Measurements from ENCODE around the gene FAM43B. TPM values are rescaled to one million over a fixed set of nuclear protein-coding genes. Genes with fewer than 3 reads are reported as not detected.

The FAM43B gene
- total and polyA plus RNA-seq, 9 donors, result 0.04 to 1.1 (median 0.41) TPM; not detected in 3

DNA sequence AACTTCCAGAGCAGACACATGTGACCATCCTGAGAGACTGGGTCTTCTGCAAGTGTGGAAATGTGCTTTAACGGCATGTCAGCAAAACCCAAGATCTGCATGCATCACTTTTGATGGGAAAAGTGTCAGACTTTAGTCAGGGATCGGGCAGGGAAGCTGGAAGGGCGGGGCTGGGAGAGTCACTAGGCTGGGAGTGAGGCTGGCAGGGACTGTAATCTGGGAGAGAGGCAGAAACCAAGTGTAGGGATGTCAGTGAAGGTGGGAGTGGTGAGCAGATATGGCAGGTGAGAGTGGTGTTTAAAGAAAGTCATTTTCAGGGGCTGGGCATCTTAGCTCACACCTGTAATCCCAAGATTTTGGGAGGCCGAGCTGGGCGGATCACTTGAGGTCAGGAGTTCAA lies 47.8 kb downstream of the FAM43B start:
- no peak for DNase-seq
- no peaks in the 10 kb centered on the region for H3K4me1 ChIP-seq (ENCODE audit: insufficient read depth)
- TF ChIP-seq, protein P1, sequence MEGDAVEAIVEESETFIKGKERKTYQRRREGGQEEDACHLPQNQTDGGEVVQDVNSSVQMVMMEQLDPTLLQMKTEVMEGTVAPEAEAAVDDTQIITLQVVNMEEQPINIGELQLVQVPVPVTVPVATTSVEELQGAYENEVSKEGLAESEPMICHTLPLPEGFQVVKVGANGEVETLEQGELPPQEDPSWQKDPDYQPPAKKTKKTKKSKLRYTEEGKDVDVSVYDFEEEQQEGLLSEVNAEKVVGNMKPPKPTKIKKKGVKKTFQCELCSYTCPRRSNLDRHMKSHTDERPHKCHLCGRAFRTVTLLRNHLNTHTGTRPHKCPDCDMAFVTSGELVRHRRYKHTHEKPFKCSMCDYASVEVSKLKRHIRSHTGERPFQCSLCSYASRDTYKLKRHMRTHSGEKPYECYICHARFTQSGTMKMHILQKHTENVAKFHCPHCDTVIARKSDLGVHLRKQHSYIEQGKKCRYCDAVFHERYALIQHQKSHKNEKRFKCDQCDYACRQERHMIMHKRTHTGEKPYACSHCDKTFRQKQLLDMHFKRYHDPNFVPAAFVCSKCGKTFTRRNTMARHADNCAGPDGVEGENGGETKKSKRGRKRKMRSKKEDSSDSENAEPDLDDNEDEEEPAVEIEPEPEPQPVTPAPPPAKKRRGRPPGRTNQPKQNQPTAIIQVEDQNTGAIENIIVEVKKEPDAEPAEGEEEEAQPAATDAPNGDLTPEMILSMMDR (IDR thresholded peaks at IDR 0.05), result no peak
- TF ChIP-seq EP300 (IDR thresholded peaks at IDR 0.05) (no peak), POLR2A (IDR thresholded peaks at IDR 0.05) (no peak)
- no peaks in the 10 kb centered on the region for H3K36me3 ChIP-seq
- intact Hi-C loops (cut with DNase I), result no loop called here
- no peak overlapping the region for H3K27ac ChIP-seq
- H3K9me3 ChIP-seq, result no peaks in the 10 kb centered on the region
- WGBS, 3 donors, result 78 to 86% (median 85%) methylated on average over 5 of the region's 5 CpGs
- no peaks in the 10 kb centered on the region for H3K27me3 ChIP-seq
- no peak overlapping the region for H3K4me3 ChIP-seq

DNA sequence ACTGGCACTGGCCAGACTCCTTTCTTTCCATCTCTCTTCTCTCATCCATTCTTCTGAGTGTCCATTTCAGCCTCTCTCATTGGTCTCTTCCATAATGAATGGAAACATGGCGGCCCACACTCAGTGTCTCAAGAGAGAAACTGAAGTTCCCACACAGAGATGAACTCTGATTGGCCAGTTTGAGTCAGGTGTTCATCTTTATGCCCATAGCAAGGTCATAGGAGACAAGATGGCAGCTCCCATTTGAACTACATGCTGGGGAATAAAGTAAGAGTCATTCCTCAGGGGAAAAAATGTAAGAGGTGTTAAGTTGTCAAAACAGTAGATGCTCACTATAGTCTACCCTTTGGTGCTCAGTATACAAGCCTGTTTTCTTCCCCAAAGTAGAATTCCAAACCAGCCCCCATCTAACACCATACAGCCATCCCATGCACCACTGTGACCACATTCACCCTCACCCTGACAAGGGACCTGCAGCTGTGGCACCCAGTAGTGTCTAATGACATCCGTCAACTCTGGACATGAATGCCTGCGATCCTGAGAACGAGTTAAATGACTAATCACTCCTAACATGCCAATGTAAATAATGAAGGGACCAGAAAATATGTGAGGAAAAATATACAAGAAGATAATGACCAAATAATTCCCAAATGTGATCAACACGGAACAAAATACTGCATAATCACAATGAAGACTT lies 48.9 kb downstream of the FAM43B start:
- TF ChIP-seq EP300 (IDR thresholded peaks at IDR 0.05) (no peak), POLR2A (IDR thresholded peaks at IDR 0.05) (no peak)
- TF ChIP-seq, protein P1 (IDR thresholded peaks at IDR 0.05), result no peak
- H3K4me1 ChIP-seq (ENCODE audit: insufficient read depth), result no peaks in the 10 kb centered on the region
- no peaks in the 10 kb centered on the region for H3K36me3 ChIP-seq
- intact Hi-C loops (cut with DNase I), result no loop called here
- no peak overlapping the region for H3K4me3 ChIP-seq
- WGBS, 3 donors, result 65 to 82% (median 72%) methylated on average over 5 of the region's 5 CpGs
- no peak overlapping the region for H3K27ac ChIP-seq
- no peaks in the 10 kb centered on the region for H3K27me3 ChIP-seq
- H3K9me3 ChIP-seq, result no peaks in the 10 kb centered on the region
- no peak for DNase-seq

DNA sequence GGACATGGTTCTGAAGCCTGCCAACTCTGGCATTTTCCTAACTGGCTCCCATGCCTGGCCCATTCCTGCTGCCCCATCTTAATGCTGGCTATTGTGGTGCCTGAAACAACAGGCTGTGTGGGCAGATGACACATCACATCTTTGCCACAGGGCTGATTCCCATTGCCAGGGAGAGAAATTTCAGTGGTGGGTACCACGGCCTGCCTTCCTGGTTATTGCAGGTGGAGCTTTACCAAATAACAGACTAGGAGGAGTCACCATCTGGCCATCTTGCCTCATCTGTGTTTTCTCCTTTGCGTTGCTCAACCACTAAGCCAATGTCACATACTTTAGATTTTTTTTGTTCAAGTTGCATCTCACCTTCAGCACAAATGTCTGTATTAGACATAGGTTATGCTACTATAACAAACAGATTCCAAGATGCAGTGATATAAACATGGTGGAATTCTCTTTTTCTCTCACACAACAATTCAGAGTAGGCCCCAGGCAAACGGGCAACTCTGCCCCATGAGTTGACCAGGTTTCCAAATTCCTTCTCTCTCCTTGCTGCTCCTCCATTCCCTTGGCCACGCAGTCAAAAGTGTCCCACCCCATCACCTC lies 50.6 kb downstream of the FAM43B start:
- intact Hi-C loops (cut with DNase I), result no loop called here
- Histone ChIP-seq H3K36me3 (no peaks in the 10 kb centered on the region), H3K4me3 (no peak overlapping the region), H3K27ac (no peak overlapping the region), H3K9me3 (no peaks in the 10 kb centered on the region), H3K4me1 (ENCODE audit: insufficient read depth) (no peaks in the 10 kb centered on the region), H3K27me3 (no peaks in the 10 kb centered on the region)
- TF ChIP-seq EP300 (IDR thresholded peaks at IDR 0.05), result no peak
- no peak for TF ChIP-seq POLR2A (IDR thresholded peaks at IDR 0.05)
- TF ChIP-seq, protein P1 (IDR thresholded peaks at IDR 0.05), result no peak
- DNase-seq, result no peak
- WGBS, 3 donors, result 90 to 94% (median 91%) methylated on average over 4 of the region's 4 CpGs

DNA sequence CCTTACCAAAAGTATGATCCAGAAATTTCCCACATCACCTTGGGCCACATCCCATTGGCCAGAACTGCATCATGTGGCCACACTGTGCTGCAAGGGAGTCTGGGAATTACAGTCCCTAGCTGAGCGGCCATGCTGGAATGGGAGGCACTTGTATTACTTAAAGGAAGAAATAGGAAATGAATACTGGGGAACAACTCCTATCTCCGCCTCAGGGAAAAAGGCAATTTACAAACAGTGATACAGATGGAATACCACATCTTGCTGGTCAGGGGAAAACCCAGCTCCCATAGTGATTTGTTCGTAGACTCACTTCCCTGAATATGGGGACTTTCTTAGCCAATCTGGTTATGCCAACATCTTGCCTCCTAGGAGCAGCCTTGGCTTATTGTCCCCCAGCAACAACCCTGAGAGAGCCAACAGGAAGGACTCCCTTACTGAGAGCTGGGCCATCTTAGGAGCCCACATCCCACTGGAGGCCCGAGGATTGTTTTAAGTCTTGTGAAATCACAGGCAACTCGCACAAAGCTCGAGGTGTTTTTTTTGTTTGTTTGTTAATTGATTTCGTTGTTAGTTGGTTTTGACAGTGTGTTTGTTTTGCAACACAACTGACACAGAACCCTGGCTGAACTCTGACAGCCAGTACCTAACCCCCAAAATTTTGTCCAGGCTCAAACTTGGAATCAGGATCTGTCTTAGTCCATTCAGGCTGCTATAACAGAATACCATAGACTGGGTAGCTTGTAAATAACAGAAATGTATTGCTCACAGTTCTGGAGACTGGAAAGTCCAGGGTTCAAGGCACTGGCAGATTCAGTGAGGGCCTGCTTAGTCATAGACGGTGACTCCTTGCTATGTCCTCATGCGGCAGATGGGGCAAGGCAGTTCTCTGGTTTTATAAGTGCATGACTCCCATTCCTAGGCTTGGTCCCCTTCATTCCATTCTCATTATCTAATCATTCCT lies 51.4 kb downstream of the FAM43B start:
- Histone ChIP-seq H3K9me3 (no peaks in the 10 kb centered on the region), H3K27me3 (no peaks in the 10 kb centered on the region), H3K27ac (no peak overlapping the region), H3K36me3 (no peaks in the 10 kb centered on the region), H3K4me1 (ENCODE audit: insufficient read depth) (no peaks in the 10 kb centered on the region), H3K4me3 (no peak overlapping the region)
- WGBS, 3 donors, result 90 to 91% (median 90%) methylated on average over 9 of the region's 9 CpGs
- DNase-seq, result no peak
- TF ChIP-seq, protein P1 (IDR thresholded peaks at IDR 0.05), result no peak
- no peak for TF ChIP-seq POLR2A (IDR thresholded peaks at IDR 0.05)
- no peak for TF ChIP-seq EP300 (IDR thresholded peaks at IDR 0.05)
- intact Hi-C loops (cut with DNase I), result no loop called here

All from ovary (tissue), 9 donors.